T follicular helper cell (primary cell): Measurements from ENCODE around the gene RNASE4.

Source experiments
- DNase-seq: peaks from one replicate; pipeline ENCODE4 v3.0.0-alpha.2; 2020; ENCODE audit warnings: low read depth

RNASE4 gene

GRCh38 chr14:20745571-20746358 lies 61.4 kb downstream of the RNASE4 start, which contains the start of gene EDDM3A:
Gene EDDM3A (plus strand): TSS chr14:20745887. CDS start chr14:20747581, 1,694 bp downstream.
- DNase-seq, result no peak

GRCh38 chr14:20746566-20746965 lies 62.2 kb downstream of the RNASE4 start:
- DNase-seq, result no peak

GRCh38 chr14:20748439-20748838 lies 64.1 kb downstream of the RNASE4 start:
- no peak for DNase-seq

DNA sequence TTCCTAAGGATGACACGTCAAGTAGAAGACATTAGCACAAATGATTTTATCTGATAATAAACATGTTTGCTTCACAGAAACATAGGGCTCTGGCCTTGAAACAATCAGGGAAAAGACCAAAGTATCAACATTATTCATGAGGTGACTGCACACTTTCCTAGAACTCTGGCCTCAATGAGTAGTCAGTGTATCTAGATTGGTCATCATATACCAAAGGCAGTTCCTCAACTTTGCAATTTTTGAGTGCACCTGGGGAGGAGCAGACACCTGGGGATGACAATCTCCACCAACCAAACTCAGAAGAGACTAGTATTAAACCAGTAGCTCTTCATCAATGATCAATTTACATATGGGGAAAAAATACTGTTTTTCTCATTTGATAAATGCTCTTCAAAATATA lies 65.8 kb downstream of the RNASE4 start:
- no peak for DNase-seq
